Endodermal cell (in vitro differentiated cells): ENCODE data around the gene VAV2. TPM values are rescaled to one million over a fixed set of nuclear protein-coding genes. Genes with fewer than 3 reads are reported as not detected.

Experiments used
- DNase-seq: peaks from one replicate; pipeline ENCODE4 v3.0.0-alpha.2; 2017
- H3K27ac ChIP-seq: 2 replicates; pipeline ENCODE4 v1.5.1; 2013; ENCODE audit warnings: mild to moderate bottlenecking, low read depth, low read length, moderate library complexity
- H3K27me3 ChIP-seq: 2 replicates; pipeline ENCODE4 v1.6.1; 2013; ENCODE audit warnings: mild to moderate bottlenecking, low read length, moderate library complexity; ENCODE audit not compliant: insufficient read depth, control insufficient read depth, poor library complexity, severe bottlenecking
- H3K36me3 ChIP-seq: 2 replicates; pipeline ENCODE4 v1.7.0; 2013; ENCODE audit warnings: mild to moderate bottlenecking, low read length, moderate library complexity; ENCODE audit not compliant: control insufficient read depth, insufficient read depth
- H3K4me1 ChIP-seq: one replicate; pipeline ENCODE4 v1.7.0; 2013; ENCODE audit warnings: low read length; ENCODE audit not compliant: control insufficient read depth, insufficient read depth
- H3K4me3 ChIP-seq: 2 replicates; pipeline ENCODE4 v1.5.1; 2013; ENCODE audit warnings: mild to moderate bottlenecking, low read length, moderate library complexity
- H3K9ac ChIP-seq: 2 replicates; pipeline ENCODE4 v1.6.1; 2013; ENCODE audit warnings: mild to moderate bottlenecking, low read length, moderate library complexity; ENCODE audit not compliant: poor library complexity, severe bottlenecking; ENCODE audit errors: extremely low read depth
- H3K9me3 ChIP-seq: 2 replicates; pipeline ENCODE4 v1.6.1; 2013; ENCODE audit warnings: mild to moderate bottlenecking, low read length, moderate library complexity; ENCODE audit not compliant: control insufficient read depth
- H3K27ac Mint-ChIP-seq: 2 replicates; pipeline ENCODE4 v1.8.0; 2020; ENCODE audit warnings: mixed read lengths
- H3K27me3 Mint-ChIP-seq: 2 replicates; pipeline ENCODE4 v1.8.0; 2021; ENCODE audit warnings: mild to moderate bottlenecking, mixed read lengths; ENCODE audit not compliant: insufficient read depth
- H3K36me3 Mint-ChIP-seq: 2 replicates; pipeline ENCODE4 v1.8.0; 2020; ENCODE audit warnings: low read depth, mixed read lengths
- H3K4me1 Mint-ChIP-seq: 2 replicates; pipeline ENCODE4 v1.8.0; 2020; ENCODE audit warnings: mixed read lengths
- H3K4me3 Mint-ChIP-seq: 2 replicates; pipeline ENCODE4 v1.8.0; 2020; ENCODE audit warnings: mild to moderate bottlenecking, moderate library complexity, mixed read lengths
- H3K9me3 Mint-ChIP-seq: 2 replicates; pipeline ENCODE4 v1.8.0; 2020; ENCODE audit warnings: mild to moderate bottlenecking, mixed read lengths
- WGBS, 2 experiments: methylation state at CpG; one replicate each; pipeline versions ENCODE4 v1.1.5 to v1.1.7; 2013; ENCODE audit warnings: missing lambda C conversion rate in 2 of 2, mixed read lengths in 1 of 2; ENCODE audit not compliant: insufficient coverage in 1 of 2, insufficient read length in 1 of 2; 5-methylcytosine and 5-hydroxymethylcytosine counted together
- total RNA-seq, 2 donors: library from RNA; stranded (reverse); fragmentation: NEBNext Ultra II Directional in 1 of 2; extraction: Animal tissue kit (Norgen Biotek cat#: 25700) in 1 of 2; gene quantifications; 2 replicates in 1 of 2; 3 replicates in 1 of 2; pipeline ENCODE4 v1.2.1, GENCODE V29; 2021
- TF ChIP-seq, protein P1 (sequence below): fragments of 200-600 bp; sonication (generic); conservative IDR thresholded peaks from 2 replicates; pipeline ENCODE4 v1.5.0; 2021; ENCODE audit warnings: antibody characterized with exemption, mild to moderate bottlenecking

The VAV2 gene
- total RNA-seq, 2 donors from 2014 or later, result 29.8 to 35.9 TPM

DNA sequence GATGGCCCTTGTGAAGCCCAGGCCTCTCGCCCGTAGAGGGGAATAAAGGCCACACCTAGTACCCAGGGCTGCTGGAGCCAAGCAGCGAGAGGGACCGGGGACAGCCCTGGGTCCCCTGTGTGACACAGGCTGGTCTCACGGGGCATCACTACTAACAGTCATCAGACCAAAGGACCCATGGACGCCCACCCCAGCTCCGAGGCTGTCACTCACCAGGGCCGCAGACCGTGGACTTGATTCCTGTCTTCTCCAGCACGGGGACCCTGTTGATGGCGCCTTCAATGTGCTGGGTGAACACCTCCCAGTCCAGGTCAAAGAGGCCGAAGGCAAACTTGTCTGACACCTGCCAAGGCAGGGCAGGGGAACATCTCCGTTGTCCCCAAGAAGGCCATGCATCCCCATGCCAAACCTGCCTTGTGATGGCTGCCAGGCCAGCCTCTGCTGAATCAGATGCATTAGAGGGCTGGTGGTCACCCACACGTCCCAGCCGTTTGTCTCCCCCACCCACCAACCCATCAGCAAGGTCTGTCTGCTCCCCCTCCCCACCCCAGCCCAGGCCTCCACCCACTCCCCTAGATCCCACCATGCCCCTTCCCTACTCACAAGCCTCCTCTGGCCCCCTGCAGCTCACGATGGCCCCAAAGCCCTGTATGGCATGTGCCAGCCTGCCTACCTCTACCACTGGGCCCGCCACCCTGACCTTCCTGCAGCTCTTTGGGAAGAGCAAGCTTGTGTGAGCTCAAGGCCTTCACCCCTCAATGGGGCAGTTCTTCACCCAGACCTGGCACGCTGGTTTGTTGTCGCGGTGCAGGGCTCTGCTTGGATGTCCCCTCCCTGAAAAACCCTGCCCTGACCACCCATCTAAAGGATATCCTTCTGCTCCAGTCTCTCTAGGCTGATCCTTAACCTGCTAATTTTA is 274.8 kb downstream of the VAV2 start:
- Histone ChIP-seq H3K4me1 (no peaks in the 10 kb centered on the region), H3K27me3 (no peaks in the 10 kb centered on the region), H3K9me3 (no peaks in the 10 kb centered on the region), H3K9ac (no peak overlapping the region), H3K36me3 (no peaks in the 10 kb centered on the region), H3K4me3 (no peak overlapping the region), H3K27ac (no peak overlapping the region)
- DNase-seq, result no peak
- 93 to 97% methylated on average over 17 to 20 of the region's 20 CpGs for WGBS, 2 experiments
- H3K27ac Mint-ChIP-seq, result no peak overlapping the region
- peaks cover 7% of the 10 kb centered on the region for H3K9me3 Mint-ChIP-seq
- no peaks in the 10 kb centered on the region for H3K36me3 Mint-ChIP-seq
- H3K4me3 Mint-ChIP-seq, result no peak overlapping the region
- H3K4me1 Mint-ChIP-seq, result peaks cover 3% of the 10 kb centered on the region
- TF ChIP-seq, protein P1, sequence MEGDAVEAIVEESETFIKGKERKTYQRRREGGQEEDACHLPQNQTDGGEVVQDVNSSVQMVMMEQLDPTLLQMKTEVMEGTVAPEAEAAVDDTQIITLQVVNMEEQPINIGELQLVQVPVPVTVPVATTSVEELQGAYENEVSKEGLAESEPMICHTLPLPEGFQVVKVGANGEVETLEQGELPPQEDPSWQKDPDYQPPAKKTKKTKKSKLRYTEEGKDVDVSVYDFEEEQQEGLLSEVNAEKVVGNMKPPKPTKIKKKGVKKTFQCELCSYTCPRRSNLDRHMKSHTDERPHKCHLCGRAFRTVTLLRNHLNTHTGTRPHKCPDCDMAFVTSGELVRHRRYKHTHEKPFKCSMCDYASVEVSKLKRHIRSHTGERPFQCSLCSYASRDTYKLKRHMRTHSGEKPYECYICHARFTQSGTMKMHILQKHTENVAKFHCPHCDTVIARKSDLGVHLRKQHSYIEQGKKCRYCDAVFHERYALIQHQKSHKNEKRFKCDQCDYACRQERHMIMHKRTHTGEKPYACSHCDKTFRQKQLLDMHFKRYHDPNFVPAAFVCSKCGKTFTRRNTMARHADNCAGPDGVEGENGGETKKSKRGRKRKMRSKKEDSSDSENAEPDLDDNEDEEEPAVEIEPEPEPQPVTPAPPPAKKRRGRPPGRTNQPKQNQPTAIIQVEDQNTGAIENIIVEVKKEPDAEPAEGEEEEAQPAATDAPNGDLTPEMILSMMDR, result no peak
- H3K27me3 Mint-ChIP-seq, result no peaks in the 10 kb centered on the region

DNA sequence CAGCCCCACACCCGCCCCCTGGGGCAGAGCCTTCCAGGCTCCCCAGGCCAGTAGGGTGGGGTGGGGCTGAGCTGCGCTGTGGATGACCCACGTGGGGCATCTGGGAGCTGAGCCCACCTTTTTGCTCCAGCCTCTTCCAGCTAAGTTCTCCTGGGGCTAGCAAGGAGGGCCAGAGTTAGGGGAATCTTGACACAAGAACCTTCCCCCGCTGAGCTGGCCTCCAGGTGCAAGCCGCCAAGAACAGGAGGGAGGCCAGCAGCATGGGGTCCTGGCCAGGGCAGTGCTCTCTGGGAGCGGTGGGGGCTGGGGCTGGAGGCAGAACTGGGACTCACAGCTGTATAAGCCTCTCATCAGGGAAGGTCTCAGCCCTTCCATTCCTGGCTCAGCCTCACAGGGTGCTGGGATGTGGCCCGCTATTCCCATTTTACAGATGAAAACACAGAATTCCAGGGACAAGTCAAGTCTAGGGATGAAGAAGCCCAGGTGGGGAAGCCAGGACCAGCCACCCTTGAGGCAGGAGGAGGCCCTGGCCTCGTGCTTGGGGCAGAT is 275.5 kb downstream of the VAV2 start:
- Mint-ChIP-seq H3K27me3 (no peaks in the 10 kb centered on the region), H3K4me1 (peaks cover 3% of the 10 kb centered on the region), H3K9me3 (peaks cover 7% of the 10 kb centered on the region), H3K4me3 (no peak overlapping the region), H3K27ac (no peak overlapping the region), H3K36me3 (no peaks in the 10 kb centered on the region)
- Histone ChIP-seq H3K9me3 (no peaks in the 10 kb centered on the region), H3K36me3 (no peaks in the 10 kb centered on the region), H3K27ac (no peak overlapping the region), H3K4me1 (no peaks in the 10 kb centered on the region), H3K9ac (no peak overlapping the region), H3K27me3 (no peaks in the 10 kb centered on the region), H3K4me3 (no peak overlapping the region)
- TF ChIP-seq, protein P1, result no peak
- no peak for DNase-seq
- 73 to 81% methylated on average over 5 to 8 of the region's 8 CpGs for WGBS, 2 experiments

DNA sequence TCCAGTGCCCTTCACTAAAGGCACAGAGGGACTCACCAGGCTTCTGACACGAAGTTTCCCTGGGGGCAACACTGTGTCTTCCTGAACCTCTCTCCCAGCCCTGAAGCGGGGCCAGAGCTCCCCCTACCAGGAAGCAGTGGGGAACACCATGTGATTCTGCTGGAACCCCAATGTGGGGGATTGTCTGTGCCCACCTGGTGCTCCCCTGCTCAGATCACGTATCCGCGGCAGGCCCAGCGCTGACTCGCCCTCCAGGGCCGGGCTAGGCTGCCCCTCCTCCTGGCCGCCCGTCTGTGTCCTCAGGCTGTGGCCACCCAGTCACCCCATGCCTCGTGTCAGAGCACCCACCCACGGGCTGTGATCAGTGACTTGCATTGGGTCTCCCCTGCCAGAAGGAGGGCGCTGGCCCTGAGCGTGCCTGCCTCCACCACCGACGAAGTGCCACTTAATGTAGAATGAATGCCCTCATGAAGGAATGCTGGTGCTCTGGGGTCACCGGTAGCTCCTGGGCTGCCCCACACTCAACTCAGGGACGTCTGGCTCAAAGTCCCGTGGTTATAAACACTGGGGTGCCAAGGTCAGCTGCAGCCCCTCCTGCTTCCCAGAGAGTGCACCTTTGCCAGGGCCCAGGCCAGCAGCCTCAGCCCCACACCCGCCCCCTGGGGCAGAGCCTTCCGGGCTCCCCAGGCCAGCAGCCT is 276.1 kb downstream of the VAV2 start:
- H3K9me3 ChIP-seq, result no peaks in the 10 kb centered on the region

More for the DNA sequence above, 276.1 kb downstream of the VAV2 start:
- peak; percentile 74 for DNase-seq
- Mint-ChIP-seq H3K9me3 (peaks cover 7% of the 10 kb centered on the region), H3K27ac (peak overlapping the region; percentile 36), H3K36me3 (no peaks in the 10 kb centered on the region), H3K4me3 (no peak overlapping the region), H3K27me3 (no peaks in the 10 kb centered on the region), H3K4me1 (peaks cover 3% of the 10 kb centered on the region)
- WGBS, 2 experiments, result 86 to 87% methylated on average over 14 to 21 of the region's 21 CpGs
- Histone ChIP-seq H3K27me3 (no peaks in the 10 kb centered on the region), H3K4me1 (no peaks in the 10 kb centered on the region), H3K36me3 (no peaks in the 10 kb centered on the region), H3K4me3 (no peak overlapping the region), H3K27ac (no peak overlapping the region), H3K9ac (no peak overlapping the region)
- TF ChIP-seq, protein P1, result peak; percentile 64
